Neural crest cell (in vitro differentiated cells): Measurements from ENCODE around the gene TAF4. TPM values are rescaled to one million over a fixed set of nuclear protein-coding genes. Genes with fewer than 3 reads are reported as not detected.

Experiments
- DNase-seq: peaks from one replicate; pipeline ENCODE4 v3.0.0; 2021; ENCODE audit warnings: low read depth, mixed read lengths, low spot score
- H3K27ac Mint-ChIP-seq: one replicate; pipeline ENCODE4 v1.8.0; 2021; ENCODE audit warnings: mild to moderate bottlenecking, mixed read lengths; ENCODE audit not compliant: unreplicated experiment
- H3K27me3 Mint-ChIP-seq: 2 replicates; pipeline ENCODE4 v1.8.0; 2021; ENCODE audit warnings: low read depth, mild to moderate bottlenecking, mixed read lengths
- H3K36me3 Mint-ChIP-seq: 2 replicates; pipeline ENCODE4 v1.8.0; 2021; ENCODE audit warnings: low read depth, mild to moderate bottlenecking, mixed read lengths
- H3K4me1 Mint-ChIP-seq: 2 replicates; pipeline ENCODE4 v1.8.0; 2021; ENCODE audit warnings: mixed read lengths
- H3K4me3 Mint-ChIP-seq: one replicate; pipeline ENCODE4 v1.8.0; 2021; ENCODE audit warnings: mild to moderate bottlenecking, mixed read lengths
- H3K9me3 Mint-ChIP-seq: 2 replicates; pipeline ENCODE4 v1.8.0; 2021; ENCODE audit warnings: mixed read lengths
- total RNA-seq: library from RNA; stranded (reverse); gene quantifications from 2 replicates; pipeline ENCODE4 v1.2.1, GENCODE V29; 2021
- TF ChIP-seq, protein P1 (sequence below): fragments of 200-600 bp; sonication (generic); conservative IDR thresholded peaks from 2 replicates; pipeline ENCODE4 v1.5.0; 2021; ENCODE audit warnings: antibody characterized with exemption, mild to moderate bottlenecking

The TAF4 gene
- total RNA-seq, 1 donor from 2014 or later, result 33.6 TPM

DNA sequence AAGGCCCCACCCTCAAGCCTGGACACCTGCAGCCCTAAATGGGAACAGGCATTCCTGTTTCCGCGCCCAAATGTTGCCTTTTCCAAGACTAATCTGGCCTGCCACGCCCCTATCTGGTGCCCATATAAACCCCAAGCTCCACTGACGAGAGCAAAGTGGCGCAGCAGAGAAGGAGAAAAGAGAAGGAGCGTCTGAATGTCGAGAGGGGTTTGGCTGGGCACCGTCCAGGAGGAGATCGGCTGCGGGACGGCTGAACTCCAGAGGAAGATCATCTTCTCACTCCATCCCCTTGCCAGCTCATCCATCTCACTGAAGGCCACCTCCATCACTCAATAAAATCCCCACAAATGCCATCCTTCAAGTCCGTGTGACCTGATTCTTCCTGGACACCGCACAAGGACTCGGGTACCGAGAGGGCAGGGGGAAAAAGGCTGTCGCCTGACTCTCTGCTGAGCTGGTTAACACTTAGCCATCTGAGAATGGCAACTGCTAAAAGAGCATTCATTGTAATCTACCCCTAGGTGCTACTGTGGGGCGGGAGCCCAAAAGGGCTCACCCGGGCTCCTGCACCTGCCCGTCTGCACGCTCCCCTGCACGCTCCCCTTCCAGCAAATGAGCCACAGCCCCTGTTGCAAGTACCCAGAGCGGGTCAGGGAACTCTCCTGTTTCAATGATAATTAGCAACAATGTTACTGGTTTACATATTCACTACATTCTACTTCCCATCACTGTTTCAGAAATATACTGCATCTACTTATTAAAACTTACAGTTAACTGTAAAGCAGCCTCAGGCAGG is 23.5 kb downstream of the TAF4 start:
- no peak for DNase-seq
- Mint-ChIP-seq H3K4me1 (peaks cover 45% of the 10 kb centered on the region), H3K9me3 (peaks cover 4% of the 10 kb centered on the region), H3K27me3 (no peaks in the 10 kb centered on the region), H3K4me3 (no peak overlapping the region), H3K27ac (no peak overlapping the region), H3K36me3 (peaks cover 5% of the 10 kb centered on the region)
- TF ChIP-seq, protein P1, sequence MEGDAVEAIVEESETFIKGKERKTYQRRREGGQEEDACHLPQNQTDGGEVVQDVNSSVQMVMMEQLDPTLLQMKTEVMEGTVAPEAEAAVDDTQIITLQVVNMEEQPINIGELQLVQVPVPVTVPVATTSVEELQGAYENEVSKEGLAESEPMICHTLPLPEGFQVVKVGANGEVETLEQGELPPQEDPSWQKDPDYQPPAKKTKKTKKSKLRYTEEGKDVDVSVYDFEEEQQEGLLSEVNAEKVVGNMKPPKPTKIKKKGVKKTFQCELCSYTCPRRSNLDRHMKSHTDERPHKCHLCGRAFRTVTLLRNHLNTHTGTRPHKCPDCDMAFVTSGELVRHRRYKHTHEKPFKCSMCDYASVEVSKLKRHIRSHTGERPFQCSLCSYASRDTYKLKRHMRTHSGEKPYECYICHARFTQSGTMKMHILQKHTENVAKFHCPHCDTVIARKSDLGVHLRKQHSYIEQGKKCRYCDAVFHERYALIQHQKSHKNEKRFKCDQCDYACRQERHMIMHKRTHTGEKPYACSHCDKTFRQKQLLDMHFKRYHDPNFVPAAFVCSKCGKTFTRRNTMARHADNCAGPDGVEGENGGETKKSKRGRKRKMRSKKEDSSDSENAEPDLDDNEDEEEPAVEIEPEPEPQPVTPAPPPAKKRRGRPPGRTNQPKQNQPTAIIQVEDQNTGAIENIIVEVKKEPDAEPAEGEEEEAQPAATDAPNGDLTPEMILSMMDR, result no peak

- H3K4me3 Mint-ChIP-seq, result no peak overlapping the region
- H3K9me3 Mint-ChIP-seq, result peaks cover 7% of the 10 kb centered on the region
- no peaks in the 10 kb centered on the region for H3K27me3 Mint-ChIP-seq
- peaks cover 14% of the 10 kb centered on the region for H3K36me3 Mint-ChIP-seq
- DNase-seq, result no peak
- TF ChIP-seq, protein P1, result no peak
- peaks cover 36% of the 10 kb centered on the region for H3K4me1 Mint-ChIP-seq
- no peak overlapping the region for H3K27ac Mint-ChIP-seq
Observed at GRCh38 chr20:62040933-62041332, 24.7 kb downstream of the TAF4 start.

- Mint-ChIP-seq H3K4me1 (peaks cover 32% of the 10 kb centered on the region), H3K27ac (peak overlapping the region; percentile 31), H3K4me3 (no peak overlapping the region), H3K9me3 (peaks cover 7% of the 10 kb centered on the region), H3K27me3 (no peaks in the 10 kb centered on the region), H3K36me3 (peaks cover 14% of the 10 kb centered on the region)
- TF ChIP-seq, protein P1, result no peak
- no peak for DNase-seq
Observed at GRCh38 chr20:62040381-62040922, 25.2 kb downstream of the TAF4 start.

- Mint-ChIP-seq H3K27me3 (no peaks in the 10 kb centered on the region), H3K36me3 (peaks cover 17% of the 10 kb centered on the region), H3K27ac (no peak overlapping the region), H3K9me3 (peaks cover 7% of the 10 kb centered on the region), H3K4me3 (no peak overlapping the region), H3K4me1 (peaks cover 29% of the 10 kb centered on the region)
- DNase-seq, result no peak
- TF ChIP-seq, protein P1, result no peak
Observed at GRCh38 chr20:62039738-62040137, 25.9 kb downstream of the TAF4 start.

DNA sequence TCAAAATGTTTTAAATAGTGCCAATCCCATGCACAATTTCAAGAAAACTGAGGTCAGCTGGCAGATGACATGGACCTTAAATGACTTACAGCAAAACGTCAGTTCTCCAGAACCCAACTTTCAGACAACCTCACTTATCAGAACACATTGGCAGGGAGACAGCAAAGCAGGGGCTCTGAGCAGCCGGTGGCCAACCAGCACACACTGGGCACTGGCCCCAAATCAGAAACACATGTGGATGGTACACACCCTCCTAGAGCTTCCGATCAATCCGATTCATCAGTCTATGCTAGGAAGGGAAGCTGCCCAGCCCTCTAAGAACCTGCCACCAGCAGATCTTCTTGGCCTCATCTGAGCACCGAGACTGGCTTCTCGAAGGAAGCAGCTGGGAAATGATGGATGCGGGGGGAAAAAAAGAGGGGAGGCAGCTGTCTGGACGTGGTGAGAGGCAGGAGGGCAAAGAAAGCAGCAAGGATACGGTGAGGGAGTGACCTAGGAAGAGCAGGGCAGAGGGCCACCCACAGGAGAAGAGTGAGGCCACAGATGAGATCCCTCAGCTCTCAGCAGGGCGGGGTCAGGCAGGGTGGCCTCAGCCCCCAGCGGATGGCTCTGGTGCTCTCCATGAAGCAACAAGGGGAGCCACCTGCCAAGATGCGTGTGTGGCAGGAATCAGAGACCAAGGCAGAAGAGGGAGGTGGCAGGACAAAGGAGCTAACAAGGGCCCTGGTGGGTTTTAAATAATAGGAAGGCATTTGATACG is 32.9 kb downstream of the TAF4 start:
- Mint-ChIP-seq H3K27me3 (no peaks in the 10 kb centered on the region), H3K4me3 (no peak overlapping the region), H3K9me3 (peaks cover 7% of the 10 kb centered on the region), H3K36me3 (peaks cover 17% of the 10 kb centered on the region), H3K4me1 (peaks cover 34% of the 10 kb centered on the region), H3K27ac (no peak overlapping the region)
- TF ChIP-seq, protein P1, result no peak
- no peak for DNase-seq
